GM21390 (cell line): ENCODE data around the gene FGGY.
"Not testable (repeated sequence)": the region's sequence is repeated elsewhere in the genome, so short reads cannot be mapped to it uniquely, and the experiment has no call there.

Source experiments
- ATAC-seq: cut with Tn5 transposase; IDR thresholded peaks from one replicate; pipeline ENCODE4 v1.9.1; 2021; ENCODE audit not compliant: unreplicated experiment

The FGGY gene

GRCh38 chr1:59605184-59605583 is 308.3 kb downstream of the FGGY start:
- ATAC-seq = no peak

- no peak for ATAC-seq
These were observed 308.9 kb downstream of the FGGY start for GRCh38 chr1:59605761-59606160.

- ATAC-seq = no peak
These were observed 312.4 kb downstream of the FGGY start for GRCh38 chr1:59609245-59609644.

- ATAC-seq = not testable (repeated sequence)
These were observed 313.6 kb downstream of the FGGY start for GRCh38 chr1:59610499-59610898.

GRCh38 chr1:59617434-59617833 is 320.5 kb downstream of the FGGY start:
- no peak for ATAC-seq

- no peak for ATAC-seq
These were observed 322.7 kb downstream of the FGGY start for GRCh38 chr1:59619557-59619956.

GRCh38 chr1:59625384-59625783 is 328.5 kb downstream of the FGGY start:
- no peak for ATAC-seq

- ATAC-seq = no peak
These were observed 334.8 kb downstream of the FGGY start for GRCh38 chr1:59631561-59632255.

GRCh38 chr1:59635097-59635496 is 338.2 kb downstream of the FGGY start:
- ATAC-seq = no peak

GRCh38 chr1:59638231-59638711 is 341.4 kb downstream of the FGGY start:
- ATAC-seq = no peak

- ATAC-seq = no peak
These were observed 342.4 kb downstream of the FGGY start for GRCh38 chr1:59639266-59639665.

GRCh38 chr1:59640851-59641250 is 344.0 kb downstream of the FGGY start:
- ATAC-seq = no peak

GRCh38 chr1:59641836-59642235 is 344.9 kb downstream of the FGGY start:
- ATAC-seq = no peak

- ATAC-seq = no peak
These were observed 346.6 kb downstream of the FGGY start for GRCh38 chr1:59643526-59643925.

GRCh38 chr1:59645893-59646292 is 349.0 kb downstream of the FGGY start:
- ATAC-seq = no peak

GRCh38 chr1:59653142-59653958 is 356.5 kb downstream of the FGGY start:
- not testable (repeated sequence) for ATAC-seq

GRCh38 chr1:59653968-59654367 is 357.1 kb downstream of the FGGY start:
- ATAC-seq = no peak

GRCh38 chr1:59657873-59658465 is 361.1 kb downstream of the FGGY start:
- ATAC-seq = no peak

- no peak for ATAC-seq
These were observed 367.3 kb downstream of the FGGY start for GRCh38 chr1:59664166-59664565.

- ATAC-seq = no peak
These were observed 369.2 kb downstream of the FGGY start for GRCh38 chr1:59666106-59666505.

GRCh38 chr1:59667020-59667419 is 370.1 kb downstream of the FGGY start:
- no peak for ATAC-seq
